Astrocyte (in vitro differentiated cells and primary cell): ENCODE results near the gene GLT1D1. TPM values are rescaled to one million over a fixed set of nuclear protein-coding genes. Genes with fewer than 3 reads are reported as not detected.

Source experiments
- DNase-seq: peaks from one replicate; pipeline ENCODE4 v3.0.0-alpha.2; 2010; ENCODE audit warnings: low read depth
- FAIRE-seq: peaks from 2 replicates; lab custom pipeline; 2011; peaks lifted over from hg19 to GRCh38; lab: Jason Lieb, UNC
- H2AFZ ChIP-seq: 2 replicates; pipeline ENCODE4 v1.6.0; 2012; ENCODE audit warnings: low read depth, low read length, inconsistent platforms
- H3K27ac ChIP-seq: 2 replicates; pipeline ENCODE4 v1.5.1; 2011; ENCODE audit warnings: low read depth, low read length, inconsistent platforms
- H3K27me3 ChIP-seq: 2 replicates; pipeline ENCODE4 v1.6.0; 2011; ENCODE audit warnings: low read length, inconsistent platforms; ENCODE audit not compliant: insufficient read depth
- H3K36me3 ChIP-seq: 2 replicates; pipeline ENCODE4 v1.5.1; 2011; ENCODE audit warnings: low read length, inconsistent platforms; ENCODE audit not compliant: insufficient read depth
- H3K4me1 ChIP-seq: 2 replicates; pipeline ENCODE4 v1.5.1; 2011; ENCODE audit warnings: low read length, inconsistent platforms; ENCODE audit not compliant: insufficient read depth
- H3K4me2 ChIP-seq: 2 replicates; pipeline ENCODE4 v1.6.0; 2012; ENCODE audit warnings: low read length, inconsistent platforms
- H3K4me3 ChIP-seq: 2 replicates; pipeline ENCODE4 v1.5.1; 2011; ENCODE audit warnings: low read depth, mild to moderate bottlenecking, low read length, inconsistent platforms; ENCODE audit not compliant: insufficient read depth
- H3K79me2 ChIP-seq: 2 replicates; pipeline ENCODE4 v1.6.0; 2012; ENCODE audit warnings: mild to moderate bottlenecking, low read length, inconsistent platforms; ENCODE audit not compliant: insufficient read depth
- H3K9ac ChIP-seq: 2 replicates; pipeline ENCODE4 v1.6.0; 2012; ENCODE audit warnings: mild to moderate bottlenecking, low read length, inconsistent platforms
- H3K9me3 ChIP-seq: 2 replicates; pipeline ENCODE4 v1.5.1; 2012; ENCODE audit warnings: low read depth, mild to moderate bottlenecking, low read length, inconsistent platforms; ENCODE audit not compliant: insufficient read depth
- H4K20me1 ChIP-seq: 2 replicates; pipeline ENCODE4 v1.6.0; 2012; ENCODE audit warnings: low read length, inconsistent platforms; ENCODE audit not compliant: insufficient read depth
- H3K27ac Mint-ChIP-seq: one replicate; pipeline ENCODE4 v1.8.0; 2021; ENCODE audit warnings: mild to moderate bottlenecking, mixed read lengths; ENCODE audit not compliant: unreplicated experiment
- H3K27me3 Mint-ChIP-seq: one replicate; pipeline ENCODE4 v1.8.0; 2021; ENCODE audit warnings: low read depth, mixed read lengths; ENCODE audit not compliant: unreplicated experiment
- H3K36me3 Mint-ChIP-seq: one replicate; pipeline ENCODE4 v1.8.0; 2021; ENCODE audit warnings: low read depth, mixed read lengths; ENCODE audit not compliant: unreplicated experiment
- H3K4me1 Mint-ChIP-seq: one replicate; pipeline ENCODE4 v1.8.0; 2021; ENCODE audit warnings: low read depth, mixed read lengths; ENCODE audit not compliant: unreplicated experiment
- H3K4me3 Mint-ChIP-seq: one replicate; pipeline ENCODE4 v1.8.0; 2021; ENCODE audit warnings: mild to moderate bottlenecking, moderate library complexity, mixed read lengths; ENCODE audit not compliant: unreplicated experiment
- H3K9me3 Mint-ChIP-seq: one replicate; pipeline ENCODE4 v1.8.0; 2021; ENCODE audit warnings: mild to moderate bottlenecking, mixed read lengths; ENCODE audit not compliant: unreplicated experiment
- EZH2 ChIP-seq: IDR thresholded peaks from 2 replicates; pipeline ENCODE4 v1.6.1; 2012; ENCODE audit warnings: mild to moderate bottlenecking, low read length, inconsistent platforms; ENCODE audit not compliant: insufficient read depth
- total RNA-seq: library from RNA; stranded (reverse); gene quantifications from 2 replicates; pipeline ENCODE4 v1.2.1, GENCODE V29; 2021
- TF ChIP-seq, protein P1 (sequence below): IDR thresholded peaks from 2 replicates; pipeline ENCODE4 v1.5.1; 2011; ENCODE audit warnings: low read depth, mild to moderate bottlenecking, inconsistent platforms, low read length, moderate library complexity; ENCODE audit not compliant: insufficient read depth

The GLT1D1 gene
- total RNA-seq, 1 donor from 2014 or later = 0.16 TPM

DNA sequence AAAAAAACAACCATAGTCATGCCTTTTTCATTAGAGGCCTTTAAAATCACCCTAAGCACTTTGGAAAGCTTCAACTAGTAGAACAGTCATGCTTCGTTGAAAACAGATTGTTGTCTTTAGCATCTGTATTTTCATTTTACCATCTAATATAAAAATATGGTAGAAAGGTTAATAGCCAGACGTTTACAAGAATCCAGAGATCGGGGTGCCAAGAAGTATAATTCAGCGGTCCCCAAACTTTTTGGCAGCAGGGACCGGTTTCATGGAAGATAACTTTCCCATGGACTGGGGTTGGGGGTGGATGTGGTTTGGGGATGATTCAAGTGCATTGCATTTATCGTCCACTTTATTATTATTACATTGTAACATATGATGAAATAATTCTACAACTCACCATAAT lies 138.4 kb downstream of the GLT1D1 start:
- Mint-ChIP-seq H3K9me3 (peaks cover 3% of the 10 kb centered on the region), H3K27ac (no peak overlapping the region), H3K36me3 (no peaks in the 10 kb centered on the region), H3K27me3 (no peaks in the 10 kb centered on the region), H3K4me3 (no peak overlapping the region), H3K4me1 (no peaks in the 10 kb centered on the region)
- Histone ChIP-seq H3K27me3 (no peaks in the 10 kb centered on the region), H3K79me2 (no peaks in the 10 kb centered on the region), H3K36me3 (no peaks in the 10 kb centered on the region), H3K9ac (no peak overlapping the region), H4K20me1 (no peaks in the 10 kb centered on the region), H3K4me3 (no peak overlapping the region), H3K4me1 (no peaks in the 10 kb centered on the region), H3K4me2 (no peak overlapping the region), H3K27ac (no peak overlapping the region), H2AFZ (no peak overlapping the region), H3K9me3 (no peaks in the 10 kb centered on the region)
- no peak for DNase-seq
- TF ChIP-seq EZH2 = no peak
- TF ChIP-seq, protein P1, sequence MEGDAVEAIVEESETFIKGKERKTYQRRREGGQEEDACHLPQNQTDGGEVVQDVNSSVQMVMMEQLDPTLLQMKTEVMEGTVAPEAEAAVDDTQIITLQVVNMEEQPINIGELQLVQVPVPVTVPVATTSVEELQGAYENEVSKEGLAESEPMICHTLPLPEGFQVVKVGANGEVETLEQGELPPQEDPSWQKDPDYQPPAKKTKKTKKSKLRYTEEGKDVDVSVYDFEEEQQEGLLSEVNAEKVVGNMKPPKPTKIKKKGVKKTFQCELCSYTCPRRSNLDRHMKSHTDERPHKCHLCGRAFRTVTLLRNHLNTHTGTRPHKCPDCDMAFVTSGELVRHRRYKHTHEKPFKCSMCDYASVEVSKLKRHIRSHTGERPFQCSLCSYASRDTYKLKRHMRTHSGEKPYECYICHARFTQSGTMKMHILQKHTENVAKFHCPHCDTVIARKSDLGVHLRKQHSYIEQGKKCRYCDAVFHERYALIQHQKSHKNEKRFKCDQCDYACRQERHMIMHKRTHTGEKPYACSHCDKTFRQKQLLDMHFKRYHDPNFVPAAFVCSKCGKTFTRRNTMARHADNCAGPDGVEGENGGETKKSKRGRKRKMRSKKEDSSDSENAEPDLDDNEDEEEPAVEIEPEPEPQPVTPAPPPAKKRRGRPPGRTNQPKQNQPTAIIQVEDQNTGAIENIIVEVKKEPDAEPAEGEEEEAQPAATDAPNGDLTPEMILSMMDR = no peak
- FAIRE-seq = no peak

DNA sequence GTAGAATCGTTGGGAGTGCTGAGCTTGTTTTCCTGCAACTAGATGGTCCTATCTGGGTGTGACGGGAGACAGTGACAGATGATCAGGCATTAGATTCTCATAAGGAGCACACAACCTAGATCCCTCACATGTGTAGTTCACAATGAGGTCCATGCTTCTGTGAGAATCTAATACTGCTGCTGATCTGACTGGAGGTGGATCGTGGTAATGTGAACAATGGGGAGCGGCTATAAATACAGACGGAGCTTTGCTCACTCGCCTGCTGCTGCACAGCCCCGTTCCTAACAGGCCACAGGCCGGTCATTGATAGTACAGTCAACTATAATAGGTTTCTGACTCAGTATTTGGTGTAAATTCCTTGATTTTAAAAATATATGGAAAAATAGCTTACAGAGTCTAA lies 138.8 kb downstream of the GLT1D1 start:
- DNase-seq = no peak
- Histone ChIP-seq H3K4me3 (no peak overlapping the region), H3K27me3 (no peaks in the 10 kb centered on the region), H4K20me1 (no peaks in the 10 kb centered on the region), H2AFZ (no peak overlapping the region), H3K9me3 (peaks cover 3% of the 10 kb centered on the region), H3K36me3 (no peaks in the 10 kb centered on the region), H3K79me2 (no peaks in the 10 kb centered on the region), H3K9ac (no peak overlapping the region), H3K27ac (no peak overlapping the region), H3K4me1 (no peaks in the 10 kb centered on the region), H3K4me2 (no peak overlapping the region)
- TF ChIP-seq EZH2 = no peak
- TF ChIP-seq, protein P1 = no peak
- Mint-ChIP-seq H3K4me3 (no peak overlapping the region), H3K27ac (no peak overlapping the region), H3K36me3 (no peaks in the 10 kb centered on the region), H3K27me3 (no peaks in the 10 kb centered on the region), H3K9me3 (peaks cover 4% of the 10 kb centered on the region), H3K4me1 (no peaks in the 10 kb centered on the region)
- no peak for FAIRE-seq

DNA sequence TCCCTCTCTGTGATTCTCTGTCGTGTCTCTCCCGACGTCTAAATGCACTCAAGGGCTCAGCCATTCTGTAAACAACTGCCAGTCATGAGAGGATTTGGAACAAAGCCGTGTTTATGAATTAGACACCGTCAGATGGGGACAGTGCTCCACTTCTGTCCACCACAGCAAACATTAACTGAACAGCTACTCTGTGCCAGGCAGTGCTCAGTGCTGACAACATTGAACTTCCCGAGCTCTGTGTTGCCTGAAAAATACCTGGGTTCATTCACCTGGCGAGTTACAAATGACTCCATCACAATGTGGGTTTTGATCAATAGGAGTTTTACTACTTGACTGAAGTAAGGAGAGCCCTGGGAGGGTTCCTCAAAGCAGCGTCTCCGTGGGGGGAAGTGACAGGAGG lies 139.3 kb downstream of the GLT1D1 start:
- H3K79me2 ChIP-seq = no peaks in the 10 kb centered on the region
- DNase-seq = no peak
- H3K36me3 Mint-ChIP-seq = no peaks in the 10 kb centered on the region
- H3K4me1 ChIP-seq = no peaks in the 10 kb centered on the region
- no peaks in the 10 kb centered on the region for H3K36me3 ChIP-seq
- no peaks in the 10 kb centered on the region for H3K4me1 Mint-ChIP-seq
- H4K20me1 ChIP-seq = no peaks in the 10 kb centered on the region
- H3K4me3 ChIP-seq = no peak overlapping the region
- H3K9me3 Mint-ChIP-seq = peaks cover 7% of the 10 kb centered on the region
- H3K9me3 ChIP-seq = peaks cover 3% of the 10 kb centered on the region
- no peak overlapping the region for H3K9ac ChIP-seq
- TF ChIP-seq, protein P1 = no peak
- no peak for TF ChIP-seq EZH2
- H3K4me2 ChIP-seq = no peak overlapping the region
- H3K27me3 Mint-ChIP-seq = no peaks in the 10 kb centered on the region
- no peak overlapping the region for H3K4me3 Mint-ChIP-seq
- H2AFZ ChIP-seq = no peak overlapping the region
- H3K27ac ChIP-seq = no peak overlapping the region
- no peaks in the 10 kb centered on the region for H3K27me3 ChIP-seq
- H3K27ac Mint-ChIP-seq = no peak overlapping the region
- no peak for FAIRE-seq
